Ishikawa (cell line): Measurements from ENCODE around the gene NOD1.

Experiments used
- CREB1 ChIP-seq: IDR thresholded peaks from 2 replicates; pipeline ENCODE4 v1.6.1; 2012; ENCODE audit warnings: low read depth
- FOXM1 ChIP-seq: IDR thresholded peaks from 2 replicates; pipeline ENCODE4 v1.6.1; 2012; ENCODE audit warnings: low read depth, borderline replicate concordance
- YY1 ChIP-seq: IDR thresholded peaks from 2 replicates; pipeline ENCODE4 v1.6.1; 2012; ENCODE audit warnings: low read depth
- ZBTB7A ChIP-seq: IDR thresholded peaks from 2 replicates; pipeline ENCODE4 v1.6.1; 2012; ENCODE audit warnings: low read depth

GRCh38 chr7:30485667-30486066 is 7.1 kb upstream of the NOD1 start:
- no peak for TF ChIP-seq ZBTB7A
- TF ChIP-seq YY1, result no peak
- TF ChIP-seq CREB1, result no peak
- no peak for TF ChIP-seq FOXM1
